GM19023 (cell line): ENCODE results near the gene ACSM3.
"Not testable (repeated sequence)": the region's sequence is repeated elsewhere in the genome, so short reads cannot be mapped to it uniquely, and the experiment has no call there.

Experiments
- ATAC-seq: cut with Tn5 transposase; IDR thresholded peaks from one replicate; pipeline ENCODE4 v1.9.1; 2021; ENCODE audit warnings: mild to moderate bottlenecking, moderate library complexity; ENCODE audit not compliant: unreplicated experiment

Gene ACSM3

DNA sequence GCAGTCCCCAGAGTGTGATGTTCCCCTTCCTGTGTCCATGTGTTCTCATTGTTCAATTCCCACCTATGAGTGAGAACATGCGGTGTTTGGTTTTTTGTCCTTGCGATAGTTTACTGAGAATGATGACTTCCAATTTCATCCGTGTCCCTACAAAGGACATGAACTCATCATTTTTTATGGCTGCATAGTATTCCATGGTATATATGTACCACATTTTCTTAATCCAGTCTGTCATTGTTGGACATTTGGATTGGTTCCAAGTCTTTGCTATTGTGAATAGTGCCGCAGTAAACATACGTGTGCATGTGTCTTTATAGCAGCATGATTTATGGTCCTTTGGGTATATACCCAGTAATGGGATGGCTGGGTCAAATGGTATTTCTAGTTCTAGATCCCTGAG, 8.0 kb upstream of the ACSM3 start:
- not testable (repeated sequence) for ATAC-seq

- ATAC-seq, result no peak
These were observed 3.5 kb upstream of the ACSM3 start for GRCh38 chr16:20760346-20760745.

GRCh38 chr16:20761175-20761574, 2.6 kb upstream of the ACSM3 start:
- ATAC-seq, result no peak

DNA sequence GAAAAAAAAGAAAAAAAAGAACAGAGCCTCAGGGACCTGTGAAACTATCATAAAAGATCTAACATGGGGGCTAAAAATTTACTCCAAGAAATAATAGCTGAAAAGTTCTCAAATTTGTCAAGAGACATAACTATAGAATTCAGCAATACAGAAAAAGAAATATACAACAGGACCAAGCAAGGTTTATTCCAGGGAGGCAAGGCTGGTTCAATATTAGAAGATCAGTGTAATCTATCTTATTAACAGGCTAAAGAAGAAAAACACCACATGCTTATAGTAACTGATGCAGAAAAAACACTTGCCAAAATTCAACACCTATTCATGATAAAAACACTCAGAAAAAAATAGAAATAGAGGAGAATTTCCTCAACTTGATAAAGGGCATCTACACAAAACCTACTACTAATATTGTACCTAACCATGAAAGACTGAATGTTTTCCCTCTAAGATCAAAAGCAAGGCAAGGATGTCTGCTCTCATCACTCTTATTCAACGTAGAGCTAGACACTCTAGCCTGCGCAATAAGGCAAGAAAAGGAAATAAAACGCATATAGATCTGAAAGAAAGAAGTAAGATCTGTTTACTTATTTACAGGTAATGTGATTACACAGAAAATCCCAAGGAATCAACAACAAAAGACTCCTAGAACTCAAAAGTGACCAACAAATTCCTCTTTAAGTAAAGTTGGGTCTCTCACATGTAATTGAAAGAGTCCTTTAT, 1.2 kb upstream of the ACSM3 start:
- no peak for ATAC-seq

GRCh38 chr16:20764448-20764847, 634 bp downstream of the ACSM3 start:
- not testable (repeated sequence) for ATAC-seq

- no peak for ATAC-seq
These were observed 1.9 kb downstream of the ACSM3 start for GRCh38 chr16:20765732-20766131.

DNA sequence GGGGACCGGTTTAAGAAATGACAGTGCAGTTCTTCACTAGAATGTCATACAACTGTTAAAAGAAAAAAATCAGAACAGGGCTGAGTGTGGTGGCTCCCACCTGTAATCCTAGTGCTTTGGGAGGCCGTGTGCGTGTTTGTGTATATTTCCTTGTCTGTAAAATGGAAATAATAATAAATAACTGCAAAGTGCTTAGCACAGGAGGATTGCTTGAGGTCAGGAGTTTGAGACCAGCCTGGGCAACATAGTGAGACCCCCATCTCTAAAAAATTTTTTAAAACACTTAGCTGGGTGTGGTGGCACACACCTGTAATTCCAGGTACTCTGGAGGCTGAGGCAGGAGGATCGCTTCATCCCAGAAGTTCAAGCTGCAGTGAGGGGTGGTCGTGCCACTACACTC, 2.5 kb downstream of the ACSM3 start:
- ATAC-seq, result no peak

- ATAC-seq, result no peak
These were observed 3.8 kb downstream of the ACSM3 start for GRCh38 chr16:20767577-20767976.

GRCh38 chr16:20768121-20768520, 4.3 kb downstream of the ACSM3 start:
- ATAC-seq, result no peak

- no peak for ATAC-seq
These were observed 5.0 kb downstream of the ACSM3 start for GRCh38 chr16:20768818-20769217.

DNA sequence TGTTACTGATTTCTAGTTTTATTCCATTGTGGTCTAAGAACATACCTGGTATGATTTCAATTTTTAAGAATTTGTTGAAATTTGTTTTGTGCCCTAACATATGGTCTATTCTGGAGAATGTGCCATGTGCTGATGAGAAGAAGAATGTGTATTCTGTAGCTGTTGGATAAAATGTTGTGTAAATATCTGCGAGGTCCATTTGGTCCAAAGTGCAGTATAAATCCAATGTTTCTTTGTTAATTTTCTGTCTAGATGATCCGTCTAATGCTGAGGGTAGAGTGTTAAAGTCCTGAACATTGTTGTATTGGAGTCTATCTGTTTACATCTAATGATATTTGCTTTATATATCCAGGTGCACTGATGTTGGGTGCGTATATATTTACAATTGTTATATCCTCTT, 9.9 kb downstream of the ACSM3 start:
- ATAC-seq, result no peak

DNA sequence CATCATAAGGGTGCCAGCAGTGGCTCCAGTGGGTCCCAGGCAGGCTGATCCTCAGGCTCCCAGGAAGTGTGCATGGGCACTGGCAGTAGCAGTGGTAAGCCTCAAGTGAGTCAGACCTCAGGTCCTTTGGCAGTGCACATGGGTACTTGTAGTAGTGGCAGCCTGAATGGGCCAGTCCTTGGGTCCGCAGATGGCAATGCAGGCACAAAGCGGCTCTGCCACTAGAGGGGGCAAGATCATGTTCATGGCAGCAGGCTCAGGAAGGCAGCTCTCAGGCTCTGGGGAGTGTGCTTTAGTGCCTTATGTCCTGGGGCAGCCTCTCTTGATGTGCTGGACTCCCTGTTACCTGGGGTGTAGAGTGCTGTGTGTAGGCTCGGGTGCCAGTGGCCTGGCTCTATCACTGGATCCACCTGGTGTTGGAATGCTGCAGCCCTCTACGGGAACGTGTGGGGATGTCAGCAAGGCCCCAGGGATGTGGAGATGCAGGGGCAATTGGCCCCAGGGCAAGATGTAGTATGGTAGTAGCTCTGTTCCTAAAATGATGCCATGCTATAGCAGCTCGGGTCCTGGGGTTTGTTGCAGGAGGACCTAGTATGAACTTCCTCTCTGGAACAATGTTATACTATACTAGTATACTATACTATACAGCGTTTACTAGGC, 11.0 kb downstream of the ACSM3 start:
- no peak for ATAC-seq

GRCh38 chr16:20781697-20782096, 17.9 kb downstream of the ACSM3 start:
- ATAC-seq, result no peak

GRCh38 chr16:20782470-20782869, 18.7 kb downstream of the ACSM3 start:
- no peak for ATAC-seq

DNA sequence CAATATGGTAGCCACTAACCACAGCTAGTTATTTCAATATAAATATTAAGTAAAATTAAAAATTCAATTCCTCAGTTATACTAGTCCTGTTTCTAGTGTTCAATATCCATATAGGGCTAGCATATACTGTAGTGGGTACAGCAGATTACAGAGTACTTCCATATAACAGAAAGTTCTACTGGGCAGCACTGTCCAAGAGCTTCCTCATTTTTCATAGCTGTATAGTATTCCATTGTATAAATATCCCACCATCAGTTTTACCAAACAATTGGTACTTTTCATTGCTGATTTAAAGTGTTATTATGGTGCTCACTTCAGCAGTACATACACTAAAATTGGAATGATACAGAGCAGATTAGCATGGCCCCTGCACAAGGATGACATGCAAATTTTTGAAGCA, 20.4 kb downstream of the ACSM3 start:
- ATAC-seq, result no peak

- ATAC-seq, result no peak
These were observed 25.3 kb downstream of the ACSM3 start for GRCh38 chr16:20789130-20789529.

DNA sequence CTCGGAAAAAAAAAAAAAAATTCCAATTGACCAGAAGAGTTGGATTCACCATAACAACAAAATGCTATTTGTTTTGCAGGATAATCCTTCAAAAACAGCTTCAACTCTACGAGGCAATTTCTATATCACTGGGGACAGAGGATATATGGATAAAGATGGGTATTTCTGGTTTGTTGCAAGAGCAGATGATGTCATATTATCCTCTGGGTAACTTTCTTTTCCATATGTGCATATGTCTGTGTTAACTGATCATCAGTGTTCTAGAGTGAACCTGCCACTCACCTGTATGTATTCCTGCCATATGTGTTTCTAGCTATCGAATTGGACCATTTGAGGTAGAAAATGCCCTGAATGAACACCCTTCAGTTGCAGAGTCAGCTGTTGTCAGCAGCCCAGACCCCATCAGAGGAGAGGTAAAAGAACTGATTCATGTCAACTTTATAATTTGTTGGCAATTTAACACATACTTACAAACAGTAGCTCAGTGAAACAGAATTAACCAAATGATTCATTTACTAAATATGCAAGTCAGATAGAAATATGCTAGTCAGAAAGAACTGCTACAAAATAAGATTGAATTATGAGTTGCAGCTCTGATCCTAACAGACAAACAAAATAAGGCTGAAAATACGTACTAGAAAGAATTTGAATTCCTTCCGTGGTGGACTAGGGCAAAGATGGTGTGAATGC, 28.3 kb downstream of the ACSM3 start:
- no peak for ATAC-seq

DNA sequence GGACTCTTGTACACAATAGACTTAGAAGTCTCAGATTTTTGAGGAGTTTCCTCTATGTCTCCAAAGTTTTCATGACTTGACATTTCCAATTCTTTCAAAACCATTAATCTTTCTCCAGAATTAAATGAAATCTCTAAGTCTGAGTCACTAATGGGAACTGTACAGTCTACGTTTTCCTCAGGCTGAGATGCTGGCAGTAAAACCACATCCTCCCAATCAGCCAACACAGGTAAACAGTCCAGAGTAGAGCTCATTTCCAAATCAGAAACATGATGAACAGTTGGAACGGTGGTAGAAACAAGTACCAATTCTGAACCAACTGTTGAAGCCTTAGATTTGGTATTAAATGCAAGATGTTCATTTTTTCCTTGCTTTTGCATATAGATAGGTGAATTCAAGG, 34.5 kb downstream of the ACSM3 start:
- ATAC-seq, result no peak

GRCh38 chr16:20799599-20799998, 35.8 kb downstream of the ACSM3 start:
- ATAC-seq, result no peak

GRCh38 chr16:20801278-20801677, 37.5 kb downstream of the ACSM3 start:
- ATAC-seq, result no peak

- no peak for ATAC-seq
These were observed 39.4 kb downstream of the ACSM3 start for GRCh38 chr16:20803192-20803560.

DNA sequence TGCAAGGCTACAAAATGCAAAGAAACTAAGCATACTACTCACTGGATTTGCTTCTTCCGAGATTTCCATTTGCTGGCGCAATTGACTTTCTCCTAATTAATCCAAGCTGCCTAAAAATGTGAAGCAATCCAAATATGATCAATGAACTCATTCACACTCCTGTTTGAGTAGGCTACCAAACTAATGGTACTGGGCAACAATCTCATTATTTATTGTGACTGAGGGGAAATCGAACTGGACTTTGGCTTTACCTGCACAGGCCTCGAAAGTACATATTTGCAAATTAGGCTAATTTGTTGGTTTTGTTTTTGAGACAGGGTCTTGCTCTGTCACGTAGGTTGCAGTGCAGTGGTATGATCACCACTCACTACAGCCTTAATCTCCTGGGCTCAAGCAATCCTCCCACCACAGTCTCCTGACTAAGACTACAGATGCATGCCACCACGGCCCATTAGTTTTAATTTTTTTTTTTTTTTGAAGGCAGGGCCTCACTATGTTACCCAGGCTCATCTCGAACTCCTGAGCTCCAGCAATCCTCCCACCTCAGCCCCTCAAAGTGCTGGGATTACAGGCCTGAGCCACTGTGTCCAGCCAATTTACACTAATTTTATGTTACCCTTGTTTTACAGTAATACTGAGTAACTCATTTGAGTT, 39.9 kb downstream of the ACSM3 start:
- ATAC-seq, result no peak
